ENCODE measurements around the gene KIAA0040.

The KIAA0040 gene

DNA sequence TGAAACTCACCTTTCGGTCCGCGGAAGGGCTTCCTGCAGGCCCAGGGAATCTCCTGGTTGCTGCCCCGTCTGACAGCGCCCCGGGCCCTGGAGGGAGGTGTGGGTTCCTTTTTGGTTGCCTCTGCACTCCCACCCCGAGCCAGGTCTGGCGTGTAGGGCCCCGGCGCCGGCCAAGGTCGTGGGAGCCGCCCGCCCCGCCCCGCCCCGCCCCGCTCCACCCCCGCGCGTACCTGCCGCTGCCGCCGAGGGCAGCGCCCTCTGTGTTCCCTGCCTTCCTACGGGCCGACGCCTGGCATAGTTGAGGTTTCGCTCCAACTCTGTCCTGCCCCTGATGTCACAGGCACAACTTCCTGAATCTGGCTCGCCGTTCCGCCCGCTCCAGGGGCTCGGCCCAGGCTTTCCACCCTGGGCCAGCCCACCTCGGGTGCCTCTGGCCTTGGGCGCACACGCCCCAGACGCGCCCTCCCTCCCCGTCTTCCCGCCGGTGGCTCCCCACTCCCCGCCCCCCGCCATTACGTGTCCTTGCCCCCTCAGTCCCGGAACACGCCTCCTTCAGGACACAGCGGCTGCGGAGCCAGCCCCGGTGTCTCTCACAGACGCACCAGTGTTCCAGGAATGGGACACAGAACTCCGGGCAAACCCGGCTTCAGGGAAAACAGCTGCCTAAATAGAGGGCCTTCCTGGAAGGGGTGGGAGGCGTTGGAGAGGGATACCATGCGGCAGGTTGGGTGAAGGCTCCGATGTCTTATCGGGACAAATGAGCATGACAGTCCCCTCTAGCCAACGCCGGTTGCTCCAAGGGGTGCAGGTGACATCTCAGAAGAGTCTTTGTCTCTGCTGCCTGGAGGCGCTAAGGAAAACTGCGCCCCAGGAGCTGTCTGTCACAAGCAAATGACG, at the start of gene KIAA0040:
TSS of gene KIAA0040 (minus strand) at position 147 of the 897 bp plus-strand sequence. CDS start 31,763 bp downstream, outside the sequence.
- peak; percentile 54 for DNase-seq

DNA sequence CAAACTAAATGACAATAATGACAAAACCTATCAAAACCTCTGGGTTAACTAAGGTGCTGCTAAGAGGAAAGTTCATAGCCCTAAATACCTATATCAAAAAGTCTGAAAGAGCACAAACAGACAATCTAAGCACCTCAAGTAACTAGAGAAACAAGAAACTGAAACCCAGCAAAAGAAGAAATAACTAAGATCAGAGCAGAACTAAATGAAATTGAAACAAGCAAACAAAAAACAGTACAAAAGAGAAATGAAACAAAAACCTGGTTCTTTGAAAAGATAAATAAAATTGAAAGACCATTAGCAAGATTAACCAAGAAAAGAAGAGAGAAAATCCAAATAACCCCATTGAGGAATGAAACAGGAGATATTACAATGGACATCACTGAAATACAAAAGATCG, 44.8 kb upstream of the KIAA0040 start:
- no peak for DNase-seq

GRCh38 chr1:175234639-175235038, 42.1 kb upstream of the KIAA0040 start:
- DNase-seq: no peak

DNA sequence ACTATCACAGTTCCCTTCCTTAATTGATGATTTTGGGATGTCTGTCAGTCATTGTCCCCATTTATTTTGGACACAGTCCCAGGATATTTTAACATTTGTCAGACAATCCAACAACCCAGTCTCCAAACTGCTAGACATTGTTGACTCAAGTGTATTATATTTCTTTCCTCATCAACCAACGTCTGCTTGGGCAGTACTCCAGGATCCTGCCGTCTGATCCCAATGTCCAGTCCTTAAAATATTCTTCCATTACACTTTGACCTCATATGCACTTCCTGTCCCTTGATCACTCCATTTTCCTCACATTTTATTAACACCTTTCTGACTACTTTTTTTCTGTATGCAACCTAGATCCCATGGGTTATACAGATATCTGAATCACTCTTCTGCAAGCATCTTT, 39.8 kb upstream of the KIAA0040 start:
- no peak for DNase-seq

DNA sequence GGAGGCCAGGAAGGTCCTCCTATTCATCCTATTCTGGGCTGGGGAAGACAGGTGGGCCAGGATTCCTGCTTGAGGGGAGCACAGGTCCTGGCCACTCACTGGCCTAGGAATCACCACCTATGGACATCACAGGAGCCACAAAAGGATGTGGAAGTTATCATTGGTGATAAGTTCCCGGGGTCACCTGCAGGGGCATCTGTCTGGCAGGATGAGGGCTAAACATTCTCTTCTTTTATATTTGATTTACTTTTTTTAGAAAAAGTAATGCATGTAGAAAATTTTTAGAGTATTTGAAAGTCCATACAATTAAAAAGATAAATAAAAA, 33.2 kb upstream of the KIAA0040 start:
- no peak for DNase-seq

- no peak for DNase-seq
These were observed 29.8 kb upstream of the KIAA0040 start for GRCh38 chr1:175222296-175222938.

GRCh38 chr1:175221557-175222175, 29.1 kb upstream of the KIAA0040 start:
- DNase-seq: no peak

DNA sequence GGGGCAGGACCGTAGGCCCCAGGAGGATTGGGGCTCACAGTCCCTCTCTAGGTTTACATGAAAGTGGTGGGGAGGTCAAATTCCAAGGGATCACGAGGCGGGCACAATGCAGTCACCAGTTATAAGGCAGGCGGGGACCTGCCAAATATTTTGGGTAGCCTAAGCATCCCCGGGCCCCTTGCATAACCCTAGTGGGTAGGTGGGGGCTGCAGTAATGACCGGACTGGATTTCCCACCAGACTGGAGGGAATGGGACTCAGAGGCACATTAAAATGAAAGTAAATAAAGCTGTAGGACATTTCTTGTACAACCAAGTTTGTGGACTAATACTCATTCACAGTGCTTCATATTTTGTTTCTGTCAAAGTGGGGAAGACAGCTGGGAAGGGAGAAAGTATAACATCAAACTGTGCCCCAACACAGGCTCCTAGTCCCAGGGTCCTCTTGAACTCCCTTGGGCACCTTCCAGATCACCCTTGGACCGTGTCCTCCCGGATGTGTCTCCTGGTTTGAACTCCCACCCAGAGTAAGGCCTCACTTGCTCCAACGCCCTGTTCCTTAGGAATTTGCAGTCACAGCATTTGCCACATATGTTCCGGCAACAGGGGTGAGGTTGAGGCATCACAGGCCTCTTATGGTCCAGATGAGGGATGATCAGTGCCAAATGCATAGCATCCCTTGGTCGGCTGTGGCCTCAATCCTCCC, 28.4 kb upstream of the KIAA0040 start:
- DNase-seq: no peak

DNA sequence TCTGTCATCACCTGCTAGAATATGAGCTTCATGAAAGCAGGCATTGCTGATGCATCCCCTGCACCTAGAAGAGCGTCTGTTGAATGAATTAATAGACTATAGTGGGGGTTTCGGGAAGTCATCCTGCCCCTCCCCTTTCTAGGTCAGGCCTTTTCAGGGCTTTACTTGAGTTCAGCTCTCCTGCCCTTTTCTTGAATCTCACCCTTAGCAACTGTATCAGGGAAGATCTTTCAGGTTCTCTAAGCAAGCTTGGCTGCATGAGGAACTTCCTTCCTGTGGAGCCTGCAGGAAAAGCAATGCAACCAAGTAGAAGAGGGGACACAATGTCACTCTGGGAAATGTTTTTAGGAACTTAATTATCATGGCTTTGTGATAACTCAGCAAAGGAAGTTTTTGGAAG, 27.2 kb upstream of the KIAA0040 start:
- no peak for DNase-seq

DNA sequence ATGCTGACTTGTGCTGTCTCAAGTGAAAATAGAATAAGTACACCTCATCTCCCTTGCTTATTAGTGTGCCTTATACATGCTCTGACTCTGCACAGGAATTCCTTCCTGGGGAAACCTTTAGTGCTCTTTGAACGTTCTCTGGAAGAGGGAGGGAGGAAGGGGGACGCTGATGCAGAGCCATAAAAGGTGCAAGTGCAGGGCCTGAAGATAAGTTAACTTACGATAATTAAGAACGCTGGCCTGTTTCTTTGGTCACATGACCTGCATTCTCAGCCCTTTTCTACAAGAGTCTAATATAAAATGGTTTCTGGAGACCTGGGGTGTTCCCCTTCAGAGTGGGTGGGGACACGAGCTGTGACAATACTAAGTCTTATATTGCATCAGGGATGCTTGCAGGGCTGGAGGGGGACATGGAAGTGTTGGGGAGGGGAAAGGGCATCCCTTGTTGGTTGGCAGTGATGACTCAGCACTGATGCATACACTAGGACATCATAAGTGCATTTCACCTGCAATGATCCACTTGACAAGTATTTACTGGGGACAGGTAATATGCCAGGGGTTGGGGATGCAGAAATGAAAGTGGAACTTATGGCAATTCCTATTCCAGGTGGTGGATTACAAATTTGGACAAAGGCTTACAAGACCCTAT, 26.3 kb upstream of the KIAA0040 start:
- no peak for DNase-seq

- no peak for DNase-seq
These were observed 25.4 kb upstream of the KIAA0040 start for GRCh38 chr1:175217721-175218531.

DNA sequence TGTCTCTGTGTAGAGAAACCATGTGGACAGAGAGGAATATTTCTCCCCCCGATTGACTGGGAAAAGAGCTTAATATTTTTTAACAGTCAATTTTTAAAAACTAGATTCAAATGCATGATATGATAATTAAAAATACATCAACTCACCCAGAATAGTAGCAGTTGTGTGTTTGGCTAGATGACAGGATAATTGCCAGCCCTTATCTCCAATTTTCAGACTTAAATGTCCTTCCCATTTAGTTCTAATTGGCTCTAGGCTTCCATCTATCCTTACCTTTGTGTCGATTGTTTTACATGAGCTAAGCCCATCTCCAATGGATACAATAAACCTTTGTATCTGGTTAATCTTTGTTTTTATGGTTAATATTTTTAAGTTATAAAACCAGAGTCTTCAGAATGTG, 23.9 kb upstream of the KIAA0040 start:
- DNase-seq: no peak

GRCh38 chr1:175211656-175212055, 19.1 kb upstream of the KIAA0040 start:
- DNase-seq: no peak

- no peak for DNase-seq
These were observed 18.2 kb upstream of the KIAA0040 start for GRCh38 chr1:175210744-175211143.

DNA sequence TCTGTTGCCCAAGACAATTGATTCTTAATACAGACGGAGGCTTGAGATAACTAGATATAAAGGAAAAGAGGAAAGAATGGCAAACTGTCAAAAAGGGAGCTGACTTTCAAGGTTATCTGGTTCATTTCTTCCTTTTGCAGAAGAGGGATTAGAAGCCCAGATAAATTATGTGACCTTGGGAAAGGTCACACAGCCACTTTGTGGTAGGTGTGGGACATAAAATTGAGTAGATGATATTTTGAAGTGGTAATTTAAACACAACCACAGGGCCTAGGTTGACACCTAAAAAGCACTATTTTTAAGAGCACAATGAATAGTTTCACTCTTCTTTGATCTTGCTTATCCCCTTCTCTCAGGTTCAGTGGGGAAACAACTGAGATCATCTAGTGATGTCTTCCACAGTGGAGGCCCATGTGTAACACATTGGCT, 16.9 kb upstream of the KIAA0040 start:
- DNase-seq: no peak

GRCh38 chr1:175208773-175209492, 16.4 kb upstream of the KIAA0040 start:
- DNase-seq: no peak

- no peak for DNase-seq
These were observed 15.4 kb upstream of the KIAA0040 start for GRCh38 chr1:175207971-175208370.

DNA sequence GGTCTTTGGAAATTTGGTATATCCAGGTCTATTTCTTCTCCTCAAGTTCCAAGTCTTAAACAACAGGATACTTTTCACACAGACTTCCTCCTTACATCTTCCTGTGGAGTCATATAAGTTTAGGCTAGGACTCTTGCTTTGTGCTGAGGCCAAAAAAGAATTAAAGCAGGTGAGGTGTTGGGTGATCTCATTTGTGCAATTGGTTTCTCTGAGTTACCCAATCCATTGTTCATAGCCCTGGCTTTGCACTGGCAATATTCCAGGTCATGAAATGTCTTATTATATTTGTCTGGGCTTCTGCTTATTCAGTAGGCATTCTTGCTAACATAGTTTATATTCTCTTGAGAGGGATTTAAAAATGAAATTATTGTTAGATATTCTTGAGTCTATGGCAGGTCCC, 14.1 kb upstream of the KIAA0040 start:
- no peak for DNase-seq

DNA sequence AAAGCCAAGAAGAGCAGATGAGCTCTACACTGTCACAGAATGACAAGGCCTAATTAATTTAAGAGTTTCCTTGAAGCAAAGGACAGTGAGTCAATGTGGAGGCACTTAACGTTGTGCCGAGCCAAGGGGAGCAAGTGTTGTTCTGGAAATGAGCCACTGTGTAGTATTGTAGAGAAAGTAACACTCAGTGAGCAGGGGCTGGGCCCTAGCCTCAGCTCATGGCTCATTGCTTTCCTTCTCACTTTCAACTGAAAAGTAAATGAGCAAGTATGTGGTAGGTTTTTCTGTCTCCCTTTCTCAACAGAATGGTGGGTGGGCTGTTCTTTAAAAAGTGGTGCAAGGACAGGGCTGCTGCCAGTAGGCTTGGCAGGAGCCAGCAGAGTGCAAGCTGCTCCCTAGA, 11.8 kb upstream of the KIAA0040 start:
- no peak for DNase-seq

DNA sequence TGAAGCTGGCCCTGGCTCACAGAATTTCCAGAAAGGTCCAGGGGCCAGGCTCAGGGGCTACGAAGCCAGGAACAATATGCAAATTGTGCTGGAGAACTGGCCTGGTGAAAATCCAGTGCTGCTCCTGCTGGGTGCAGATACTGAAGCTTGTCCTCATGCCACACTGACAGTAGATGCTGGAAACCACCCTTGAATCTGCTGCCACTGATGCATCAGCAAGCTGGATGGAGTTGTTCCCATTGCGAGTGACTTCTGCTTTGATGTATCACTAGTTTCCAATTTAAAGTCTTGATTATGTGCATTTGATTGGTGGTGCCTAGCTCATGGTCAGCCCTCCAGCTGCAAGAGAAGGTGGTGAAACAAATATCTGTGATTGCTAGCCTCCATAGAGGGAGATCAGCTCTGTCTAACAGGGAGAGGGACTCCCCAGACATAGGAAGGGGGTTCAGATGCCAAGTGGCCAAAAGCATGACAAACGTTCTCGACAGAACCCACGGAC, 11.0 kb upstream of the KIAA0040 start:
- no peak for DNase-seq

Measured in EL (cell line).